Left colon (tissue), 2 donors: ENCODE data around the gene NEDD4L. TPM values are rescaled to one million over a fixed set of nuclear protein-coding genes. Genes with fewer than 3 reads are reported as not detected.

ENCODE experiments used
- ATAC-seq: fragments of 200-7000 bp; cut with Tn5 transposase; one replicate; pipeline ENCODE4 v1.9.1; 2020; ENCODE audit warnings: mild to moderate bottlenecking, moderate library complexity
- DNase-seq, 2 donors: peaks; one replicate each; pipeline ENCODE4 v3.0.0-alpha.2; 2020
- intact Hi-C, 2 donors: fragments of 100-400 bp; cut with DNase I in 1 of 2; cut with micrococcal nuclease in 1 of 2; formaldehyde crosslinking; loops; one replicate each; pipeline versions ENCODE4 v1.11.2 to v1.14.0; 2022; cut with DNase I, micrococcal nuclease
- total RNA-seq, 2 donors: library from RNA; stranded (reverse); fragmentation: NEBNext Ultra II Directional; extraction: Animal tissue kit (Norgen Biotek cat#: 25700); gene quantifications; one replicate each; pipeline ENCODE4 v1.2.1, GENCODE V29; 2021
- donor health status: DM: no; HTN: no; CAD: no.
- donor health status: DM: yes; HTN: yes; CAD: no.

Gene NEDD4L
- total RNA-seq, 2 donors from 2014 or later = 176 to 332 TPM

DNA sequence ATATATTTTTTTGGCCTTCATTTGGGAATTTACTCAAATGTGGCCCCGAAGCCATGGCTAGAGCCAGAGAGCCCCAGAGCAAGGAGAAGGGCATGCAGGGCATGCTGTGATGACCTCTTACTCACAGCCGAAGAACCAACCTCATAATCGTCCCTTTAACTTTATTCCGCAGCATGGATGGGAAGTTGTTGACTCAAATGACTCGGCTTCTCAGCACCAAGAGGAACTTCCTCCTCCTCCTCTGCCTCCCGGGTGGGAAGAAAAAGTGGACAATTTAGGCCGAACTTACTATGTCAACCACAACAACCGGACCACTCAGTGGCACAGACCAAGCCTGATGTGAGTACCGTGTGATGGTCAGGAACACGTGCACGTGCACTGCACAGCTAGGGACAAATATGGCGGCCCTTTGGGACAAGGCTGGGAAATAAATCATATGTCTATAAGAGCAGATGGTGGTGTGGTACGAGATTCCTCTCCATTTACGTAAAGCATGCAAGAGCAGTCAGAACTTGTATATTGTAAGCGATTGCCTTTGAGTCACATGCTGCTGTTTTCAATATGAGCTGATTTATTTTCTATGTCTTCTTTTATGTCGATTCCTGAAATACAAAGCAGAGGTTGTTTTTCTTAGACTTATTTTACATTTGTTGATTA lies 280.9 kb downstream of the NEDD4L start:
- DNase-seq = no peak
- ATAC-seq = no peak
- intact Hi-C loops = loop anchor here in 1 of 2 donors (10.0 kb wide), 2 partner anchors 130 to 280 kb away; partner anchors contain the start of gene NEDD4L

GRCh38 chr18:58325494-58325893 lies 281.5 kb downstream of the NEDD4L start:
- ATAC-seq (no peak), DNase-seq (no peak)
- intact Hi-C loops = loop anchor here in 1 of 2 donors (10.0 kb wide), 2 partner anchors 131 to 281 kb away; partner anchors contain the start of gene NEDD4L

DNA sequence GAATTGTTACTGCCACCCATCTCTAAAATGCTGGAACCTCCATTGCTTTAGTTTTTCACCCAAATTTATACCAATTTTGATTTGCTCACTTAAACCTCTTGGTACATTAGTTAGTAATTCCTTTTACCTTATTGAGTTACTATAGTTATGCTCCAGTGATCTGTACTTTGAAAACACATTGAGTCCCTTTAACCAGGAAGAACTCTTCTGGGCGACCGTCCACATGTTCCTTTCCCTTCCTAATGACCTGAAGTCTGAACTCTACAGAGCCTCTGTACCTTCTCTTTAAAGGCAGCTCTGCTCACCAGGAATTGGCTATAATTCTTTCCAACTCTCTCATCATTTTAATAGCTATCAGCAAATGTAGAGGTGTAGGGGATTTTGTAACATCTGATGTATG lies 290.0 kb downstream of the NEDD4L start:
- no peak for ATAC-seq
- DNase-seq = no peak
- intact Hi-C loops = no loop called here

GRCh38 chr18:58335223-58335622 lies 291.2 kb downstream of the NEDD4L start:
- intact Hi-C loops = no loop called here
- no peak for ATAC-seq
- no peak for DNase-seq

DNA sequence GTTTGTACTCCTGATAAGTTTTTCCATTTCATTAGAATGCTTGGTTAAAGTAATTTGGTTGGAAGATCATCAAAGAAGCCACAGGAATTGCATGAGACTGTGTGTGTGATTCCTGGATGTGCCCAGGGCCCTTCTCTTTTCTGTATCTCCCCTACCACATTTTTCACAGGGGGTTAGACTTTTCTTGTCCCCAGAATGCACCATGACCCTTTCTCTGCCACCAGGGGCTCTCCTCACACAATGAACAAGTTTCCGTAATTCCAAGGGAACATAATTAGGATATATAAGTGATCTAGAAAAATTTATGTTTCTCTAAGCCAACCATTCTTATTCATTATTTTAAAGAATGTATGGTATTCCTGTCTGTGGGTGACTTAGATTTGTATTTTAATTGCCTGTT lies 291.8 kb downstream of the NEDD4L start:
- intact Hi-C loops = no loop called here
- no peak for DNase-seq
- no peak for ATAC-seq

DNA sequence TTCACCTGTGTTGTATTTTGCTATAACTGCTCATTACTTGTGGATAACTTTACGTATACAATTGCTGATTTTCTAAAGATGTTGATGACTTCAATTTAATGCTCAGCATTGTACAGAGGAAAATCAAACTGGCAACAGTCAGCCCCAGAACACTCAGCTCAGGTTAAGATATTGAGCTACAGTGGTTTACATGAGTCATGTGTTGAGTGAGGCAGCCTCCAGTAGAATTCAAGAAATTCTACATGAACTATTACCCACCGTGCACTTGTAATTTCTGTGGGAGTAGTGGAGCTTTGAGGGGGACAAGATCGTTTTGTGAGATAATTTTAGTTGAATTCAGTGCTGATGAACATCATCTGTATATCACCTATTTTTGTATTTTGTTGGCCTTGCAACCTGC lies 292.6 kb downstream of the NEDD4L start:
- no peak for DNase-seq
- ATAC-seq = no peak
- intact Hi-C loops = no loop called here

GRCh38 chr18:58337285-58337684 lies 293.3 kb downstream of the NEDD4L start:
- DNase-seq (no peak), ATAC-seq (peak; percentile 29)
- intact Hi-C loops = no loop called here

- ATAC-seq = peak; percentile 84
- no peak for DNase-seq
- intact Hi-C loops = no loop called here
Measured at GRCh38 chr18:58337686-58338085, 293.7 kb downstream of the NEDD4L start.

DNA sequence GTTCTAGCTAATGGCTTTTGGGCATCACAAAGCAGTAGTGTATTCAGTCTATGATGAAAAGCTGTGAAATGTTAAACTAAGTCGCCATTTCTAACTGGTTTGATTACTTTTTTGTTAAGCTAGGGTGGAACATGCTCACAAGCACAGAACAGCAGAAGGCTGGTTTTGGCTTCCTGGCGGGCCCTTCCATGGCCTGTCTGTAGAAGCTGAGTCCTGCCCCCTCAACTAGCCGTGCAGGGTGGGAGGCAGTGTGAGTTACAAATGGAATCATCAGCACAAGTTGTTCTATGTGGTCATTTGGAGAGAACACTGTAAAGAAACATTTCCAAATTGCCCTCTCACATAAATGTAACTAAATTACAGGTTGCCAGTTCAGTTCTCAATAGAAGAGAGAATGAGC lies 294.1 kb downstream of the NEDD4L start:
- intact Hi-C loops = no loop called here
- ATAC-seq (peak; percentile 3), DNase-seq (no peak)

- intact Hi-C loops = no loop called here
- DNase-seq (no peak), ATAC-seq (no peak)
Measured at GRCh38 chr18:58338961-58339592, 295.1 kb downstream of the NEDD4L start.

DNA sequence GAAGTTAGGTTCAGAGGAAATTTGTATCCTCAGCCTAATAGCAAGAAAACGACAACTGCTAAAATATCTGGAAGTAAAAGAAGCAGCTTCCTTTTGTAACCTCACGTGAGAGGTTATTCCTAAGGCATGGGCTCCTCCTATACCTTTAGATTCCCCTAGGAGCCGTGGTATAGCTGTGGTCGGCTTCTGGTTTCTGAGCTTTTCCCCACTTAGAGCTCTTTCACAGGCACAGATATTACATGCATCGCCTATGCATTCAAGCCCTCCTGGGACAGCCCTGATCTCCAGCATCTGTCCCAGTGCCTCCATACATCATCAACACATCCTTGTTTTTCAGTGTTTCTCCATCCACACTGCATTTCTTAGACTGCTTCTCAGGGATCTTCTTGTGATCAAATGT lies 295.9 kb downstream of the NEDD4L start:
- DNase-seq (no peak), ATAC-seq (no peak)
- intact Hi-C loops = no loop called here

- no peak for ATAC-seq
- intact Hi-C loops = no loop called here
- DNase-seq = no peak
Measured at GRCh38 chr18:58341916-58342315, 297.9 kb downstream of the NEDD4L start.

DNA sequence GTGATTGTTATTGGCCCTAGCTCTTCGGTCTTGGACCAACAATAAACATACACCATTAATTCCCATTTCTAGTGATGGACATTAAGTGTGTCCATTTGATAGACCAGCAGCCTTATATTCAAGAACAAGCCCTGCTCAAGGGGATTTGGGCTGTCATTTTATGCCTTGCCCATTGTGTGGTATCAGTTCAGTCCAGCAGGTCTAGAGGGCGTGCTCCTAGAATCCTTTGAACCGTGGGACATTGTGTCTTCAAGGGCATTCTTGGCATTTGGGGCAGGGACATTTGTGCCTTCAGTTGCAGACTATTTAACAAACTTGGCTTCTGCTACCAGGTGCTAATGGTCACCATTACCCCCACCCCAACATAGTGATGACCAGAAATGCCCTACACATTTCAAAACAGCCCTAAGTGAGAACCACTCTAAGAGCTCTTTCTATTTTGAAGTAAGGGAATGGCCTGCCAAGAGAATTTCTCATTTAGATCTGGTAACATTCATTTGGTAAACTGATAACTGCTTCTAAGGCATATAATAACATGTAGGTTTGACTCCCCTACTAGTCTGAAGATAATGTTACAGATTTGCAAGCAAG lies 300.1 kb downstream of the NEDD4L start:
- intact Hi-C loops = no loop called here
- ATAC-seq = no peak
- DNase-seq = no peak

DNA sequence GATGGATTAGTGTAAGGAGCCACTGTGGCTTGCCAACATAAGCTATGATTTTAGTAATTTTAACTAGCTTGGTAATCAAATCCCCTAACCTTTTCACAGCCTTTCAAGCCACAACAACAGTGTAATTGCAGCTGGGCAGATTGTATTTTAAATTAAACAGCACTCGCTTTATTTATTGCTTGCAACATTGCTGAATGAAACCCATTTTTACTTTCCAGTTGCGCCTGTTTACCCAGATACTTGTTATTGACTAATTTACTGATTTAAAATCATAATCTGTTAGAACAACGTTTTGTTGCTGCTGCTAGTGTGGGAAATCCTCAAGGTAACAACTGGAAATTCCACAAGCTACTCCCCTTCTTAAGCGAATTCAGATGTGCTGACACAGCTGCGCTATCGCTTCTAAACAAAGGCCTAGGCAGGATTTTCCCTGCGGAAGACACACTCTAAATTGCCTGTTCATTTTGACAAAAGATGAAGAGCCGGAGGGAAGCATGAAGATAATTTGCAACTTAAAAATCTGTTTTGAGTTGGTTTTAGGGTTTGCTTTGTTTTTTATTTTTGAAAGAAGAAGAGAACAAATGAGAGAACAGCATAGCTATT lies 300.9 kb downstream of the NEDD4L start:
- intact Hi-C loops = no loop called here
- DNase-seq (no peak), ATAC-seq (no peak)

DNA sequence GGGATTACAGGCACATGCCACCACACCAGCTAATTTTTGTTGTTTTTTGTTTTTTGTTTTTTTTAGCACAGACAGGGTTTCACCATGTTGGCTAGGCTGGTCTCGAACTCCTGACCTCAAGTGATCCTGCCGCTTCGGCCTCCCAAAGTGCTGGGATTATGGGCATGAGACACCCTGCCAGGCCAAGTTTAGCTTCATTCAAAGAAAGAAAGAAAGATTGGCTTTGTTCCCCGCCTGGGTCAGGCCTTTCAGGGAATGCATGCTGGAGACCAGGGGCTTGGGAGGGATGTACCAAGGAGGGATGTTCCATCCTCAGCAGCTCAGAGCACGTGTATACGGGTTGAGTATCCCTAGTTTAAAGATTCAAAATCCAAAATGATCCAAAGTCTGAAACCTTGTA lies 301.8 kb downstream of the NEDD4L start:
- DNase-seq = no peak
- no peak for ATAC-seq
- intact Hi-C loops = no loop called here

- DNase-seq = no peak
- intact Hi-C loops = no loop called here
- ATAC-seq = no peak
Measured at GRCh38 chr18:58347135-58347534, 303.1 kb downstream of the NEDD4L start.

DNA sequence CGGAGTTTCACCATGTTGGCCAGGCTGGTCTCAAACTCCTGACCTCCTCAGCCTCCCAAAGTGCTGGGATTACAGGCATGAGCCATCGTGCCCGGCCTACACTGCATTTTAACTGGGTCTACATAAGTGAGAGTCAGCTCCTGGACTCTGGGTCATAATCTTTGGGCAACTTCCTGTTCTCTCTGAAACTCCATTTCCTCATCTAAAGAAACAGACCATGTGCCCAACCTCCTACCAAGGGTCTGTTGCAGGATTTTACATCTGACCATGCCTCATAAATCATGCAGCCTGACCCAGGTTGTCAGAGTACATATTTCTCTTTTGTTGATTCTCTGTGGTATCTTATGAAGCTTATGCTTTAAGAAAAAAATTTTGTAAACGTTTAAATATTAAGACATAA lies 304.5 kb downstream of the NEDD4L start:
- DNase-seq (no peak), ATAC-seq (peak; percentile 20)
- intact Hi-C loops = no loop called here

- intact Hi-C loops = no loop called here
- ATAC-seq = no peak
Measured at GRCh38 chr18:58348951-58349350, 304.9 kb downstream of the NEDD4L start.

GRCh38 chr18:58349650-58350049 lies 305.6 kb downstream of the NEDD4L start:
- intact Hi-C loops = no loop called here
- ATAC-seq (no peak), DNase-seq (no peak)

More at GRCh38 chr18:58348951-58349350, 304.9 kb downstream of the NEDD4L start:
- no peak for DNase-seq

DNA sequence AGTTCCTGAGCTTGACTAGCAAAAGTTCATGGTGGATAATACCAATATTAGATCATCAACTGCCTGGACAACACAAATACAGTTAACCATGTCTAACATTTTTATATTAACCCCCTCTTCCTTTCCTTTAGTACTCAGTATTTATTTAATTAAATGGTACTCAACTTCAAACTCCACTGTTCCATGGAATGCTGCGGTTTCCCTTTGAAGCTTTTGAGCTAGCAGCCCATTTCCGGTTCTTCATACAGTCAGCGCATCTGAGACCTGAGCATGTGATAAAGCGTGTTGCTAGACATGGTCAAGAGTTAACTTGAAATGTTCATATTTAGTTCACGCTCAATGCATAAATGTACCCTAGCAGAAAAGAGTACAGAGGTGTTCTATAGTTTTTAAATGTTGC lies 306.5 kb downstream of the NEDD4L start:
- DNase-seq = no peak
- intact Hi-C loops = no loop called here
- ATAC-seq = no peak
